HG02943 (cell line): Measurements from ENCODE around the gene ENTPD2.

Source experiments
- ATAC-seq: cut with Tn5 transposase; IDR thresholded peaks from one replicate; pipeline ENCODE4 v1.9.1; 2021; ENCODE audit warnings: mild to moderate bottlenecking, low read depth, moderate library complexity; ENCODE audit not compliant: unreplicated experiment

The ENTPD2 gene

DNA sequence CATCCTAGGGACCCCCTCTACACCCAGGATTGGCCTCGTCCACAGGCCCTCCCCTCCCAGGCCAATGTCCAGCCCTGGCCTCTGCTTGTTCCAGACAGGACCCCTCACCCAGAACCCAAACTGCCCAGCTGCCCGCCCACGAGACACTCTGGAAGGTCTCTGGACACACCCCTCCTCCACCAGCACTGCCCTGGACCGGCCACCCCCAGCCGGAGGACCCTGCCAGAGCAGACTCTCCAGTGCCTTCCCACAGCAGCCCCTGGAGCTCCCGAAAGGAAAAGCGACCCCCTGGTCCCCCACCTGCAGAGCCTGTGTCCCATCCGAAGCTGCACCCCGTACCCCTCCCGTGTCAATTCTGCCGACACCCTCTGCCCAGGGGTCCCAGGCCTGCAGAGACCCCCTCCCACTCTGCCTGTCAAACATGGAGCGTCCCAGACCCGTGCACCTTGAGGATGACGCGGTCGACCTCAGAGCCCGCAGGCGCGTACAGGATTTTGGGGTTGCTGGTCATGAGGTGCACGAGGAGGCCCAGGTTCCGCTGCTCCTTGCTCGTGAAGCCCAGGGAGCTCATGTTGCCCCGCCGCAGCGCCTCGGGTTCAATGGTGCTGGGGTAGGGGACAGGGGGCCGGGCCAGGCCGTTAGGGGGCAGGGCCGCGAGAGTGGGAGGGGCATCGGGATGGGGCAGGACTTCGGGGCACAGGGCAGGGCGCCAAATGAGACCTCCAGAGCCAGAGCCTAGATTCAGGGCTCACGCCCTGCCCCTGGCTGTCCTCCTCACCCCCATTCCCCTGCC is 33.8 kb downstream of the ENTPD2 start:
- ATAC-seq: no peak

DNA sequence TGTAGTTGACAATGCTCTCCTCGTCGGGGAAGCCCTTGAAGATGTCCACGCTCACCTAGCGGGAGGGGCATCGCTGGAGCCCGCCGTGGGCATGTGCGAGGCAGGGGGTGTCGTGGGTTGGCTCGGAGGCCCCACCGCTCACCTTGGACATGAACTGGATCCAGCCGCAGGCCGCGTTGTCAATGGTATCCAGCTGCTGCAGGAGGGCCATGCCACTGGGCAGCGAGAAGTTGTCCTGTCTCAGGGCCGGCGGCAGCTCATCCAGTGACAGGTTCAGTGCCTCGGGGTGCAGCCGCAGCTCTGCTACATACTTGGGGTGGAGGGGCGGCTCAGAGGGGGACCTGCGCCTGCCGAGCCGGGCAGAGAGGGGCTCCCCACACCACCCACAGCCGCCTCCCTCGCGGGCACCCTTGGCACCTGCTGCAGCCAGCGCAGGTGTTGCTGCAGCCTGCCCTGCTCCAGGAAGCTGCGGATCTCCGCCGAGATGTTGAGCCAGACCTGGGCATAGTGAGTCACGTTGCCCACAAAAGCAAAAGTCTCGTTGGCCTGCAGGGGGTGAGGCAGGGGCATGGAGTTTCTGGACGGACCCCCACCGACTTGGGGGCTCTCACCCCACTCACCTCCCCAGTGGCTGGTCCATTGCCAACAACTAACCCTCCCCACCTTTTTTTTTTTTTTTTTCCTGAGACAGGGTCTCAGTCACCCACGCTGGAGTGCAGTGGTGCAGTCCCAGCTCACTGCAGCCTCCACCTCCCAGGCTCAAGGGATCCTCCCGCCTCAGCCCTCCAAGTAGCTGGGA is 34.9 kb downstream of the ENTPD2 start:
- no peak for ATAC-seq

DNA sequence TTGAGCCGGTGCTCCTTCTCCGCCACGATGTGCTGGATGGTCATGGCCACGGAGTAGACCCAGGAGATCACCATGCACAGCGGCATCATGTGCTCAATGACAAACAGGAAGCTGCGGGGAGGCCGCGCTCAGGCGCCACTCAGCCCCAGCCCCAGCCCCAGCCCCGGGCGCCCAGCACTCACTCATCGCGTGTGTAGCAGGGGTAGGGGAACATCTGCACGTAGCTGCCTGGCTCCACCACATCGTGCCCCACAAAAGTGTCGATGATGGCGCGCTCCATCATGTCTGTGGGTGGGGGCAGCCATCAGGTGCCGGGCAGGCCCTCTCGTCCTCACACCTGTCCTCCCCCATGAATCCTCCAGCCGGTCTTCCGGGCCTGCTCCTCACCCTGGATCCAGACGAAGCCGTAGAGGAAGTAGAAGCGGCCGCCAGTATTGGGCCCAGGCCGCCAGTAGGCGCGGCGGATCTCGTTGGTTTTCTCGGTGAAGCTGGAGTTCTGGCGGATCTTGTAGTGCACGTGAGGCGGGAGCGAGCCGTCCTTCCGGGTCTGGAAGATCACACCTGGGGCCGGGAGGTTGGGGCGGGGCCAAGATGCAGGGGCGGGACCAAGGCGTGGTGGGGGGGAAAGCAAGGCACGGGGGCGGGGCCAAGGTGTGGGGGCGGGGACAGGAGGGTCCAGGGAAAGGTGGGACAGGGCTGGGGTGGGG is 35.9 kb downstream of the ENTPD2 start:
- ATAC-seq: no peak

DNA sequence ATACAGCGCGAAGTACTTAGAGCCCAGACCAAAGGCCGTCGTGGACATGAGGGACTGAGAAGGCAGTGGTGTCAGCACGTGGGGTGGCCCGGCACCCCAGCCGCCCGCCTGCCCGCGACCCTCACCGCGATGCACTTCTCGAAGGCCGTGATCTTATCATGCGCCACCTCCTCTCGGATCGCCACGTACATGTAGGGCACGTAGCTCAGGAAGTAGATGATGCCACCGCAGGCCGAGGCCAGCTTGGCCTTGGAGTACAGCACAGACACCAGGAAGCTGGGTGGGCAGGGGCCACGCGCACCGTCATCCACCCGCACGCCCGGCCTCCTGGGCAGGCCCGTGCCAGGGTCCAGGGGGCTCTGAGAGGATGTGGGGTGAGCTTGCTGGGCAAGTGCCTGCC is 36.8 kb downstream of the ENTPD2 start:
- ATAC-seq: no peak

DNA sequence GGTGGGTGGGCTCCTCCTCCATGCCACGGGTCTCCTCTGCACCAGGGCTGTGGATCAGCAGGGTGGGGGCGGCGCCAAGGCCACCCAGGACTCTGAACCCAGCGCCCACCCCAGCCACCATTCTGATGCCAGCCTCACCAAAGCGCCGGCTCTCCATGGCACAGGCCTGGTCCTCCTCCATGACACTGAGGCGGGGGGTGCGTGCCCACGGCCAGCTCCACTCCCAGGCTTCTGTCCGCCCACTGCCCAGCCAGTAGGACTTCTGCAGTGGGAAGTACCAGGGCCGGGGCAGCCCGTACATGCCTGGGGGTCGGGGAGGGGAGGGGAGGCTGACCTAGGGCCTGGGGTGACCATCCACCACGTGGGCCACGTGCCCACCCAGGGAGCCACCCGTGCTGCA is 37.4 kb downstream of the ENTPD2 start:
- no peak for ATAC-seq

DNA sequence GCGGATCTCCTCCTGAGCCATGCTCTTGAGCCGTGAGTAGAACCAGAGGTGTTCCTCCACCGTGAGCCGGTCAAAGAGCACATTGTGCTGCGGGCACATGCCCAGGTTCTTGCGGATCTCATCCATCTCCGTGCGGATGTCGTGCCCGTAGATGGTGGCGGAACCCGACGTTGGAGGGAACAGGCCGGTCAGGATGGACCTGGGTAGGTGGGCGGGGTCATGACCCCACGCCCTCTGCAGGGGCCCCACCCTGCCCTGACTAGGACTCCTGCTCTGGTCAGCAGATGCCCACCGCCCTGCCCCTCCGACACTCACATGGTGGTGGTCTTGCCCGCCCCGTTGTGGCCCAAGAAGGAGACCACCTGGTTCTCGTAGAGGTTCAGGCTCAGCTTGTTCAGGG is 37.9 kb downstream of the ENTPD2 start:
- ATAC-seq: no peak

DNA sequence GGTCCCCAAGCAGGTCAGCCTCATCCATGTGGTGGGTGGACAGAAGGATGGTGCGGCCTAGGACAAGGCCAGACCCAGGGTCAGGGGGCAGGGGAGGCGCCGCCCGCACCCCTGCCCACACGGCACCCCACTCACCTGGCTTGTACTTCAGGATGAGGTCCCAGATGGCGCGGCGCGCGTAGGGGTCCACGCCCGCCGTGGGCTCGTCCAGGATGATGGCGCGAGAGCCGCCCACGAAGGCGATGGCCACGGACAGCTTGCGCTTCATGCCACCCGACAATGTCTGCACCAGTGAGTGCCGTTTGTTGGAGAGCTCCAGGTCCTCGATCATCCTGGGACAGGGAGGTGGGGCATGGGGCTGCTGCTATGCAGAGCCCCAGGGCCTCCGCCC is 38.3 kb downstream of the ENTPD2 start:
- no peak for ATAC-seq

DNA sequence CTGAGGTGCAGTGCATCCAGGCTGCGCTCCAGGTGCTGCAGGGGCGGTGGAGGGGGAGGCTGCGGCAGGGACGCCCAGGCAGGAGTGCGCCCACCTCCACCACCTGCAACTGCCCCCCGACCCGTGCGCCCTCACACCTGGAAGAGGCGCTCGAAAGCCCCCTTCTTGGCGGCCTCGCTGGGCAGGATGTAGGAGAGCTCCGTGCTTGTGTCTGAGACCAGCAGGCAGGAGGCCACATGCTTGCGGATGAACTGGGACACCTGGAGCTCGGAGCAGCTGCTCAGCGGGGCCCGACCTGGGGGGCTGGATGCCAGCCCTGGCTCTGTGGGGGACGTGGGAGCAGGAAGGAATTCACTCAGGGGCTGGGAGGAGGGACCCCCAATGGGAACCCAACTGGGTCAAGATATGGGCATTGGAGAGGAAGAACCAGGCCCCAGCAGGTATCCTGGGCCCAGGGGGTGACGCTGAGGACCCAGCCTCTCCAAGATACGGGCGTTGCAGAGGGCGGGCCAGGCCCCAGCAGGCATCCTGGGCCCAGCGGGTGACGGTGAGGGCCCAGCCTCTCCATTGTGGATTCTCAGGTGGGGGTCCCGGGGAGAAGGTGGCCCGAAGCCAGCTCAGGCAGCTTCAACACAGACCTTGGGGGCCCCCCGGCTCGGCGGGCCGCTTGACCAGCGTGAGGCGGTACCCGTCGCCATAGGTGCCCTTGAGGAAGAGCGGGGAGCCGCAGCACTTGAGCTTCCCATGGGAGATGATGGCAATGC is 38.9 kb downstream of the ENTPD2 start:
- ATAC-seq: no peak

DNA sequence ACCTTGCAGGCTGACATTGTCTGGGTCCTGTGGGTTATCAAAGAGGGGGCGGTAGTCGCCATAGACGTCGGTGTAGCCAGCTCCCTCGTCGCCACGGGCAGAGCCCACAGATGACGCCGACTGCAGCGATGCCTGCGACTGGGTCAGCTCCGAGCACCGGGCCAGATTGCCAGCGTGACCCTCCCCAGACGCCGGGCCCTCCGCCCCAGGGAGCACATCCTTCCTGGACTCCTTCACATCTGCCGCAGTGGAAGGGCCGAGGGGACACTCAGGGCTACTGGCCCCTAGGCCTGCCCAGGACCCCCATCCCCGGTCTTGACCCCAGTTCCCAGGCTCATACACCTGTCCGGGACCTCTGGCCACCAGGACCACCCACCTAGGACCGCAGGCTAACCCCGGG is 39.7 kb downstream of the ENTPD2 start:
- no peak for ATAC-seq

DNA sequence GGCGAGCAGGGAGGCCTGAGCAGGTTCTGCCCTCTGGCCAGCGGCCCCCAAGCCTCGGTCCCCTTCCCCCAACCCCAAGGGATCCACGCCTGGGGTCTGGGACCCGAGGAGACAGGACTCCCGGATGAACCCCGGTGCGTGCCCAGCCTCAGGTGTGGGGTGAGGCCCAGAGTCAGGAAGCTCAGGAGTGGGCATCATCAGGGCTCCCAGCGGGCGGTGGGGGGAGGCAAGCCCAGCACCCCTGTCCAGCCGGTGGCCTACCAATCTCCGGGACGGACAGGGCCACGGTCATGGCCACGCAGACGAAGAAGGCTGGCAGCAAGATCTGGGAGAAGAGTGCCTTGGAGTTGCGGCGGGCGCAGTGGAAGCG is 40.3 kb downstream of the ENTPD2 start:
- no peak for ATAC-seq

DNA sequence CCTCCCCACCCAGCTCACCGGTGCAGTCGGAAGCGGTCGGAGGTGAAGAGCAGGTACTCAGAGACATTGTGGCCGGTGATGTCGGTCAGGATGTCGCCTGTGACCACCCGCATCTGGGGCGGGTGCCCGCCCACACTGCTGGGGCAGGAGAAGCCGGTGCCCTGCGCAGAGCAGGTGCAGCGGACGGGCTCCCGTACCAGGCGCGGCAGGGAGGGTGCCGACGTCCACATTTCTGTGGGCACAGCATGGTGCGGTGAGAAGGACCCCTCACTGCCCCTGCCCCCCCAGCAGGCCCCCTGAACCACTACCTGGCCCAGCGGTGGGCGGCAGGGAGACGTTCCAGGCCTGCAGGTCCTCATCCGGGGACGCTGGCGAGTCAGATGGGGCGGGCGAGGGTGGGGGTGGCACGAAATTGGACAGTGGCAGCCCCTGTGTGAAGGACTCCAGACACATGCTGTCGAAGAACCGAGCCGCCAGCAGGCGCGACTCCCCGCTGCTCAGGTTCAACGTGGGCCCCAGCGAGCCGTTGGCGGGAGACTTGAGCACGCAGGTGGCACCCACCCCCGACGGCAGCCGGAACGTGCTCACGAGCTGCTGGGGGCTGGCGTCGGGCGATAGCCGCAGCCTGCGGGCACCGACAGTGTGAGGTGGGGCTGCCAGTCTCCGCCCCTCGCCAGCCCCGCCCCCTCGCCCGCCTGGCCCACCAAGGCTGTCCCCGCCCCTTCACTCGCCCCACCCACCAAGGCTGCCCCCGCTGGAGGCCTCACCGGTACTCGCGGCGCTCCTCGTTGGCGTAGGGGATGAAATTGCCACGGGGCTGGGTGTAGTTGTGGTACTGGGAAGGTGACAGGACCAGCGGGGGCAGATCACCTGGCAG is 40.9 kb downstream of the ENTPD2 start:
- ATAC-seq: no peak

DNA sequence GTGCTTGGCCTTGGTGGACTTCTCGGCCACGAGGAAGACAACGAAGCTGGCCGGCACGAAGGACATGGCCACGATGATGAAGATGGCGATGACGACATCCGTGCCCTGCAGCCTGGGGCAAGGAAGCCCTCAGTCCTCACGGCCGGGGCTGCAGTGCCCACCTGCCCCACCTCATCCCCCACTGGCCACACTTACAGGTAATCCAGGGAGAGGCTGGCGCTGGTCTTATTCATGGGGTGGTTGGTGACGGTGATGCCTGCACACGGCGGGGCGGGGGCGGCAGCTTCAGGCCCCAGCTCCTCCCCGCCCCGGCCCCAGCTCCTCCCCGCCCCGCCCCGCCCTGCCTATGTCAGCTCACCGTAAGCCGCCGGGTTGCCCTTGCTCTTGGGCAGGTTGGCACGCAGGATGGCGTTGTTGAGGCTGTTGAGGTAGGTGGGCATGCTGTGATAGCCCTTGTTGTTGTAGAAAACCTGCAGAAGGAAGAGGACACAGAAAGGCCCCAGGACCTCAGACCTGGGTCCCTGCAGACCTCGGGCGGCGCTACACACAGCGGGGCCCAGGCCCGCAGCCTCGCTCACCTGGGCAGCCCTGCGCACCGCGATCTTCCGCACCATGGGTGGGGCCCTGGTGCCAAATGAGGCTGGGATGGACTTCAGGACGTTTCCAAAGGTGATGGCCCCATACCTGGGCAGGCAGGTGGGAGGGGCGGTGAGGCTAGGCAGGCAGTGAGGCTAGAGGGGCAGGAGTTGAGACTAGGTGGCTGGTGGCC is 41.8 kb downstream of the ENTPD2 start:
- ATAC-seq: no peak

DNA sequence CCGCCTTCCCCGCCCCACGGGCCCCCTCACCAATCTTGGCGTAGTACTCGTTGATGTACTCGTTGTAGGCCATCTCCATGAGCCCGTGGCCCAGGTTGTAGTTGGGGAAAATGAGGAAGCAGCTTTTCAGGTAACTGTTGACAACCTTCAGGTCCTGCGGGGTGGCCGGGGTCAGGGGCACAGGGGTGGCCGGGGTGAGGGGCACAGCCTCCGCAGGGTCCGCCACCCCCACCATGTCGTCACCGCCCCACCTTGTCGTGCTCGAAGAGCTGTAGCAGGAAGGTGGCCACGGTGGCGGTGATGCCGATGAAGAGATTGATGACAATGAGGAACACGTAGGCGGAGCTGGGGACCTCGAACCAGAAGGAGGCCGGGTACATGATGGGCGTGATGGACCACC is 42.7 kb downstream of the ENTPD2 start:
- ATAC-seq: no peak

DNA sequence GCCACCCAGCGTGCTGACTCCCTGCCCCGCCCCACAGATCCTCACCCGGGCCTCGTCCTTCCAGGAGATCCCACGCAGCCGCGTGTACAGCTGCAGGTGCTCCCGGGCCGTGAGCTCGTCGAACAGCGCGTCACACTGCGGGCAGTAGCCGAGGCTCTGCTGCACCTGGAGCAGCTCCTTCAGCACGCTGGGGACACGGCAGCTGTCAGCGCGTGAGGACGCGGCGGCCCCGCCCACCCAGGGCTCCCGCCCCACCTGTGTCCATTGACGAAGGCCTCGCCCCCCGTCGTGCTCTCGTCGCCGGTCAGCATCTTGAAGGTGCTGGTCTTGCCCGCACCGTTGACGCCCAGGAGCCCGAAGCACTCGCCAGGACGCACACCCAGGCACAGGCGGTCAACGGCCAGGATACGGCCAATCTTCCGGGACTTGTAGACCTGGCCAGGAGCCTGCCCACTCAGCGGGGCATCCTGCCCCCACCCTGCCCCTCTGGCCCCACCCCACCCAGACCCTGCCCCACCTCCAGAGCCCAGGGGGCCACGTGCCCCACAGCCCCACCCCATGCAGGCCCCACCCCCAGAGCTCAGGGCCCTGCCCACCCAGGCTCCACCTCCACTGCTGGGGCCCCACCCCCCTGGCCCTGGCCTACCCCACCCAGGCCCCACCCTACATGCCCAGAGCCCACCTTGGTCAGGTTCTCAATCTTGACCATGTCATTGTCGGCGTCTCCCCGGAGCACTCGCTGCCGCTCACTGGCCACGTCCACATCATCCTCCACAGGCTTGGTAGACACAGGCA is 43.7 kb downstream of the ENTPD2 start:
- no peak for ATAC-seq

DNA sequence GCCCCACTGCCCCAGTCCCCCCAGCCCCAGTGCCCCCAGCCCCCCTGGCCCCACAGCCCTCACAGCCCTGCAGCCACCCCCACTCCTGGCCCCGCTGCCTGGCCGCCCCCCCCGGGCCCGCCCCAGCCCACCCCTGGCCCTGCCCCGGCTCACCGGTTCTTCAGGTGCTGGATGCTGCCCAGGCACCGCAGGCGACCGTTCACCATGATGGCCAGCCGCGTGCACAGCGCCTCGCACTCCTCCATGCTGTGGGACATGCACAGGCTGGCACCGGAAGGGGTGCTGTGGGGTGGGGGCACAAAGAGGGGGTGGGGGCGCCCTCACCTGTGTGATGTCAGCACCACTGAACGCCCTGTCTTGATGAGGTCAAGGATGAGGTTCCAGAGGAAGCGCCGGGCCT is 44.6 kb downstream of the ENTPD2 start:
- no peak for ATAC-seq

DNA sequence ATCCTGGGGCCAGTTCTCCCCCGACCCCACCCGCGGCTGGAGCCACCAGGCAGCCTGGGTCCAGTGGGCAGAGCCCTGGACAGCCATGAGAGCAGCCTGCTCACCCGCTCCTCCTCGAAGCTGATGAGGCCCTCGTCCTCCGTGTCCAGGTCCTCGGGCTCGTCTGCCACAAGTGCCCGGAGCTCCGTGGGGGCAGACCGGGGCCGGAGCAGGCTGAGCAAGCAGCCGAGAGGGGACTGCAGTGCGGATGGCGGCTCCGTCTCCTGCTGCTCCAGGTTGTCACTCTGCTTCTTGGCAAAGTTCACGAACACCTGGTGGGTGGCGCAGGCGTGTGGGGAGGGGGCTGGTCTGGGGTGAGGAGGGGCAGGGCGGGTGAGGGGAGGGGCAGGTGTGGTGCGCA is 45.5 kb downstream of the ENTPD2 start:
- ATAC-seq: no peak

DNA sequence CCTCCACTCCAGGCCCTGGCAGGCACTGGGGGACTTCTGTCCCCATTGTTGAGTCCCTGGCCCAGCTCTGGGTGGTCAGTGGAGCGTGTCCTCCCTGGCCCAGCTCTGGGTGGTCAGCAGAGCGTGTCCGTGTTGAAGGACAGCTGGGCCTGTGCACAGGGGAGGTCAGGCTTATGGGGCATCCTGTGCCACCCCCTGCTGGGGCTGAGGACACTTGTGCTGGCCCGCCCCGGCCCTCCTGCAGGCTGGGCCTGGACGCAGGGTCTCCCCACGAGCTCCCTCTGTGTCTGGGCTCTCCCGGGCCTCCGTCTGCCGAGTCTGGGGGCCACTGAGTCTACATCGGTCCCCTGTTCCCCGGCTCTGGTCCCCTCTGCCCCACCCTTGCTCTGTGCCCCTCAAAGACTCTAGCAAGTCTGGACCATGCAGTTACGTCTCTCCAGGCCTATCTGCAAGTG is 46.0 kb downstream of the ENTPD2 start:
- ATAC-seq: no peak

DNA sequence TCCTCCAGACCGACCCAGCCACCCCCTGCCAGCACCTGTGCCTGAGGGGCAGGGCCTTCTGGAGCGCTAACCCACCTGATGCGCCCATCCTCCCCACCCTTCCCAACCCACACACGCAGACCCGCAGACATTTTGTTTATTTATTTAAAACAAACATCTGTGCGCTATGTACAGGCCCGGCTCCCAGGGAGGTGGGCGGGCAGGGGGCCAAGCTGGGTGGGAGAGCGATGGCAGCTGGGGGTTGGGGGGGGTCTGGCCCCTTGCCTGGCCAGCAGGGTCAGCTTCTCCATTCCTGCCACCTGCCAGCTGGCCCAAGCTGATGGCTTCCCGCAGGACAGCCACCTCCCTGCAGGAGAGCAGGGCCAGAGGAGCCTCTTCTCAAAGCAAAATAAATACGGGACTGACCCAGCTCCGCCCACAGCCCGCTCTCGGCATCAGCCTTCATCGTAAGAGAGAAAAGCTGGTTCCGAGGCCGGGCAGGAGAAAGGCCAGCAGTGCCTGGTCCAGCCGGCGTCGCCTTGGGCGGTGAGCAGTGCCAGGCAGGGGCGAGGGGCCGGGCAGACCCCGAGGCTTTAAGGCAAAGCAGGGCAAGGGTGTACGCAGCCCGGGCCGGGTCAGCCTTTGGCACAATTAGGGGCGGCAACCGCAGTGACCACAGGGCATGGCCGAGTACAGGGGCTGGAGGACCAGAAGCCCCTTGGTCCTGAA is 46.6 kb downstream of the ENTPD2 start:
- no peak for ATAC-seq
